Measurements from ENCODE around the gene SLC22A4. TPM values are rescaled to one million over a fixed set of nuclear protein-coding genes. Genes with fewer than 3 reads are reported as not detected.

Gene SLC22A4
- total RNA-seq, 4 donors from 2014 or later, result 25.5 to 56.6 (median 37.3) TPM; not detected in 1

GRCh38 chr5:132327252-132327955 is 33.2 kb downstream of the SLC22A4 start:
- no peak for DNase-seq
- no peak overlapping the region for H3K4me3 ChIP-seq

GRCh38 chr5:132334812-132335211 is 40.6 kb downstream of the SLC22A4 start:
- no peak for DNase-seq
- Histone ChIP-seq H3K27me3 (no peaks in the 10 kb centered on the region), H3K4me1 (no peaks in the 10 kb centered on the region), H3K36me3 (peaks cover 0 to 27% (median 0%) of the 10 kb centered on the region in 3 donors), H3K9me3 (no peaks in the 10 kb centered on the region), H3K27ac (peak overlapping the region in 1 of 4 donors; percentile 32), H3K4me3 (no peak overlapping the region)
- no peak for TF ChIP-seq CTCF (IDR thresholded peaks at IDR 0.05)
- no peak for TF ChIP-seq POLR2A (IDR thresholded peaks at IDR 0.05)

More at GRCh38 chr5:132327252-132327955, 33.2 kb downstream of the SLC22A4 start:
- TF ChIP-seq CTCF (IDR thresholded peaks at IDR 0.05) (no peak), POLR2A (IDR thresholded peaks at IDR 0.05) (no peak)
- Histone ChIP-seq H3K27ac (no peak overlapping the region), H3K4me1 (no peaks in the 10 kb centered on the region), H3K9me3 (no peaks in the 10 kb centered on the region), H3K27me3 (no peaks in the 10 kb centered on the region), H3K36me3 (peaks cover 0 to 46% (median 0%) of the 10 kb centered on the region in 3 donors)

GRCh38 chr5:132335402-132335801 is 41.2 kb downstream of the SLC22A4 start:
- no peak for DNase-seq
- H3K9me3 ChIP-seq, result no peaks in the 10 kb centered on the region
- H3K4me1 ChIP-seq, result no peaks in the 10 kb centered on the region
- peaks cover 0 to 24% (median 0%) of the 10 kb centered on the region in 3 donors for H3K36me3 ChIP-seq
- H3K27me3 ChIP-seq, result no peaks in the 10 kb centered on the region
- no peak overlapping the region for H3K4me3 ChIP-seq
- no peak overlapping the region for H3K27ac ChIP-seq
- TF ChIP-seq POLR2A (IDR thresholded peaks at IDR 0.05) (no peak), CTCF (IDR thresholded peaks at IDR 0.05) (no peak)

- no peak for DNase-seq
Measured at GRCh38 chr5:132339502-132339901, 45.3 kb downstream of the SLC22A4 start.

More at GRCh38 chr5:132339502-132339901, 45.3 kb downstream of the SLC22A4 start:
- H3K27ac ChIP-seq, result no peak overlapping the region
- no peaks in the 10 kb centered on the region for H3K9me3 ChIP-seq
- peaks cover 0 to 9% (median 0%) of the 10 kb centered on the region in 3 donors for H3K36me3 ChIP-seq
- TF ChIP-seq CTCF (IDR thresholded peaks at IDR 0.05) (no peak), POLR2A (IDR thresholded peaks at IDR 0.05) (no peak)
- H3K27me3 ChIP-seq, result no peaks in the 10 kb centered on the region
- no peaks in the 10 kb centered on the region for H3K4me1 ChIP-seq
- no peak overlapping the region for H3K4me3 ChIP-seq
